ENCODE results near the gene NPIPA5.
"Not testable (repeated sequence)": the region's sequence is repeated elsewhere in the genome, so short reads cannot be mapped to it uniquely, and the experiment has no call there.

Gene NPIPA5

DNA sequence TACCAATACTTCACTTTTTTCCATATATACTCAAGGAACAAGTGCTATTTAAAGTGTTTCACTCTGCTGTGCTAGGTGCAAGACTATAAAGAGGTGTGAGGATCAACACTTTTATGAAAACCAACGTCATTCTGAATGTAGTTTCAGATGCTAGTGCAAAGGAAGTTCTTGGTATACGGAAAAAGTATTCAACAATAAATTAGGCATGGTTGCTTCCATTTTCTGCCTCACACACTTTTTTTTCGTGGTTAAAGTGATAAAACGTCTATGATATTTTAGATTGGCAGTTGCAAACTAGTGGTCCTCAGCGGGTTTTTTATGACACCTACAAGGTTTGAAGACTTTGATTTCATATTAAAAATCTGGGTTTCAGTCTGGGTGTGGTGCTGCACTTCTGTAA, 11.8 kb upstream of the NPIPA5 start:
- DNase-seq (ENCODE audit: low spot score), result not testable (repeated sequence)

- not testable (repeated sequence) for DNase-seq (ENCODE audit: low spot score)
These were observed 10.0 kb upstream of the NPIPA5 start for GRCh38 chr16:15388060-15388459.

DNA sequence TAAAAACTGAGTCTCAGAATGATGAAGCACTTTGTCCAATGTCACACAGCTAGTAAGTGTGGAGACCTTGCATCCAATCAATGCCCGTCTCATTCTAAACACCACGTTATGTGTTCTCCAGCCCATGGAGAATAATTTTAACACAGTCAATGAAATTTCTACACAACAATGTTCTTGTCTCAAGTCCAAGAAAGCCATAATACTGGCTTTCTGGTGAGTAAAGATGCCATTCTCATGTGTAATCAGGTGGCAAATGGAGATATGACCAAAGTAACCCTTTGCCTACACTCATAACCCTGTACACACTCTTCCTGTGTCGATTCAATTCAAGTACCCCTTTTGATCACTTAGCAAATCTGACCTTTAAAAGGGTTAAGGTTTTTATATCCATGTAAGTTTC, 4.7 kb upstream of the NPIPA5 start:
- DNase-seq (ENCODE audit: low spot score), result not testable (repeated sequence)

DNA sequence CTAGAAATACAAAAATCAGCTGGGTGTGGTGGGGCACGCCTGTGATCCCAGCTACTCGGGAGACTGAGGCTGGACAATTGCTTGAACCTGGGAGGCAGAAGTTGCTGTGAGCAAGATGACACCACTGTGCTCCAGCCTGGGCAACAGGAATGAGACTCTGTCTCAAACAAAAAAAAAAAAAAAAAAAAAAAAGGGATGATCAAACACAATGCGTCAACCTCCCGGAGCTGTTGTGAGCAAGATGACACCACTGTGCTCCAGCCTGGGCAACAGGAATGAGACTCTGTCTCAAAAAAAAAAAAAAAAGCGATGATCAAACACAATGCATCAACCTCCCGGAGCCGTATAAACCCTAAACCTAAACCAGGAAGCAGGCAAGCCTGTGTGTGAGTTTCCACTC, 20.6 kb downstream of the NPIPA5 start:
- DNase-seq (ENCODE audit: low spot score), result not testable (repeated sequence)

GRCh38 chr16:15354846-15355245, 23.2 kb downstream of the NPIPA5 start:
- DNase-seq (ENCODE audit: low spot score), result not testable (repeated sequence)

DNA sequence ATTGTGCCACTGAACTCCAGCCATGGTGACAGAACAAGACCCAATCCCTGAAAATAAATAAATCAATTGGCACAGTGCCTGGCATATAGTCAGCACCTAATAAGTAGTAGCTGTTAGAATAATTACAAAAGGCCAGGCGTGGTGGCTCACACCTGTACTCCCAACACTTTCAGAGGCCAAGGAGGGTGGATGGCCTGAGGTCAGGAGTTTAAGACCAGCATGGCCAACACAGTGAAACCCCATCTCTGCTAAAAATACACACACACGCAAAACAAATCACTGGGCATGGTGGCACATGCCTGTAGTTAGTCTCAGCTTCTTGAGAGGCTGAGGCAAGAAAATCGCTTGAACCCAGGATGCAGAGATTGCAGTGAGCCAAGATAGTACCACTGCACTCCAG, 25.2 kb downstream of the NPIPA5 start:
- not testable (repeated sequence) for DNase-seq (ENCODE audit: low spot score)

DNA sequence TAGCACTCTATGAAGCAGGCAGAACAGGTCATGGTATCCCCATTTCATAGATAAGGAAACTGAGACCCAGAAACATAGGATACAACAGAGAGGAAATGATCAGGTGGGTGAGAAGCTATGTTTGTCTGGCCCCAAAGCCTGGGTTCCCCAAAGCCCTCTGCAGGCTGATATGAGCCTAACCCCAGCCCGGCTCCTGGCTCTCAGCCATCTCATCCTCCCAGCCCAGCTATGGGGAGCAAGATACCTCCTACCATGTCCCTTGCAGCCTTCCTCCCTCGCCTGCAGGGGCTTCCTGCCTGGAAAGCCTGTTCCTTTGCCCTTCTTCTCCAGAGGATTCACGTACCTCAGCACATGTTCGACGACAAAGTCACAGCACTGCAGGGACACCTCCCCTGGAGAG, 26.3 kb downstream of the NPIPA5 start:
- not testable (repeated sequence) for DNase-seq (ENCODE audit: low spot score)

- not testable (repeated sequence) for DNase-seq (ENCODE audit: low spot score)
These were observed 26.8 kb downstream of the NPIPA5 start for GRCh38 chr16:15351251-15351650.

DNA sequence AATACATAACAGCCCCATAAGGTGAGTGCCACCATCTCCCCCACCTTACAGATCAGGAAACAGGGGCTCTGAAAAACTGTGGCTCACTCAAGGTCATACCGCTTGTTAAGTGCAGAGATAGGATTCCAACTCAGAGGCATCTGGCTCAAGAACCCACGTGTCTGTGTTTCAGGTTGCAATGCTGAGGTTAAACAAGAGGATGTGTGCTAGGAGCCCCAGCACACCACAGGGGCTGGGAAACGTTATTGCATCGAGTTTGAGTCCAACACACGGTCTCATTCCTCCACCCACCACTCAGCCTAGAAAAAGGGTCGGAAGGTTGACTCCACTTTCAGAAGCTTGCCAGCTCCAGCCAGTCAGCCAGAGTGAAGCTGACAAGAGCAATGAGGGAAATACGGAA, 29.4 kb downstream of the NPIPA5 start:
- DNase-seq (ENCODE audit: low spot score), result not testable (repeated sequence)

DNA sequence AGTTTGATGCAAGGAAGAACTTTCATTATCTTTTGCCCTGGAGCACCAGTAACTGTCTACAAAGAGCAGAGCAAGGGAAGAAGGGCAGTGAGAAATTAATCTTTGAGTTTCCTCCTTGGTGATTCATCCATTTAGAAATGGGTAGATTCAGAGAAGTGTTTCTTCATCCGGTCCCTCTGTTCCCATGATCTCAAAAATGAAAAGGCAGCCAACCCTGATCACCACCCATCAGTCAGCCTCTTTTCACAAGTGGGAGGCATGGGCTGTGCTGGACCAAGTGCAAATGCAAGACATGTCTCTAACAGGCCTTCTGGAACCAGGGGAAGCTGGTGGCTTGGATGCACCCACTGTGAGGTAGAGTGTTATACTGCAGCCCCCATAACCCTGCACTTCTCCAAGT, 35.8 kb downstream of the NPIPA5 start:
- not testable (repeated sequence) for DNase-seq (ENCODE audit: low spot score)

GRCh38 chr16:15338986-15339385, 39.1 kb downstream of the NPIPA5 start:
- not testable (repeated sequence) for DNase-seq (ENCODE audit: low spot score)

DNA sequence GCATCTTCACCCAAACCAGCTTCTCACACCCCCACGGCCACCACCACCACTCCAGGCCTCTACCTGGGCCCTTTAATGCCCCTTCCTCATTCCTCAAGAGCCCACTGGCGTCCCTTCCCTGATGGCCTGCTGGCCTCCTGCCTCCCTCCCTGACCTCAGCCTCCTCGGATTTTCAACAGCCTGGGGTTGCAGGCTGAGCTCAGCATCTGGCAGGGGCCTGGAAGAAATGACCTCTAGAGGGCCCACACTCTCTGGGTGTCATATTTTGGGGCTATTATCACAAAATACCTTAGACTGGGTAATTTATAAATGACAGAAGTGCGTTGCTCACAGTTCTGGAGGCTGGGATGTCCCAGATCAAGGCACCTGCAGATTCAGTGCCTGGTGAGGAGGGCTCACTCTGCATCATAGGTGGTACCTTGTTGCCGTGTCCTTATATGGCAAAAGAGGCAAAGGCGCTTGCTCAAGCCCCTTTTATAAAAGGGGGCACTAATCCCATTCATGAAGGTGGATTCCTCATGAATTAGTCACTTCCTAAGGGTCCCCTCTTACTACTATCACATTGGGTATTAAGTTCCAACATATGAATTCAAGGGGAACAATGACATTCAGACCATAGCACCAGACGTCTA, 40.0 kb downstream of the NPIPA5 start:
- not testable (repeated sequence) for DNase-seq (ENCODE audit: low spot score)

- DNase-seq (ENCODE audit: low spot score), result not testable (repeated sequence)
These were observed 42.5 kb downstream of the NPIPA5 start for GRCh38 chr16:15335609-15336008.

GRCh38 chr16:15333969-15334368, 44.1 kb downstream of the NPIPA5 start:
- not testable (repeated sequence) for DNase-seq (ENCODE audit: low spot score)

GRCh38 chr16:15330978-15331377, 47.1 kb downstream of the NPIPA5 start:
- not testable (repeated sequence) for DNase-seq (ENCODE audit: low spot score)

GRCh38 chr16:15324954-15325353, 53.1 kb downstream of the NPIPA5 start:
- not testable (repeated sequence) for DNase-seq (ENCODE audit: low spot score)

- not testable (repeated sequence) for DNase-seq (ENCODE audit: low spot score)
These were observed 54.7 kb downstream of the NPIPA5 start for GRCh38 chr16:15323373-15323772.

- not testable (repeated sequence) for DNase-seq (ENCODE audit: low spot score)
These were observed 56.9 kb downstream of the NPIPA5 start for GRCh38 chr16:15321221-15321620.

DNA sequence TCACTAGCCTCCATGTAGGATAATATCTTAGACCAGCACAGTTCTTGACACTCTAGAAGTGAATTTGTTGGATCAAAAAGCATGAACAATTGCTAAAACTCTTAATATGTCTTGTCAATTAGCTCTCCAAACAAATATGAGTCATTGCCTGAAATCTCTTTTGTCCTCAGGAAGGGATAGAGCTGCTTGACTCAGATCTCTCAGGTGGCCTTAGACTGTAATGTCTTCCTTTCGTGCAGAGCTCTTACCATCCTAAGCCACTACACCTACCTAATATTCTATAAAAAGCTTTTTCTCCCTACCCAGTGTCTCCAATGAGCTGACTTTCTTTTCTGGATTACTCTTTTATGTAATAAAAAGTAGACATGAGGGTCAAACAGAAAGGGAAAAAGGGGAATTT, 63.5 kb downstream of the NPIPA5 start:
- not testable (repeated sequence) for DNase-seq (ENCODE audit: low spot score)

Measured in left forelimb (tissue), 1 donor.